Thoracic aorta (tissue), 2 donors: ENCODE measurements around the gene CDHR2. TPM values are rescaled to one million over a fixed set of nuclear protein-coding genes. Genes with fewer than 3 reads are reported as not detected.

Experiments
- ATAC-seq: fragments of 150-250 bp; one replicate; pipeline ENCODE4 v1.8.0; 2017; ENCODE audit warnings: low read depth; ENCODE audit not compliant: insufficient number of reproducible peaks, low FRiP score
- DNase-seq: peaks from one replicate; pipeline ENCODE4 v3.0.0-alpha.2; 2020; ENCODE audit warnings: low spot score
- H3K27ac ChIP-seq, 2 donors: fragments of 200-600 bp; sonication (generic); 1 replicate in 1 of 2; 2 replicates in 1 of 2; pipeline ENCODE4 v1.5.1; 2016; ENCODE audit warnings: mild to moderate bottlenecking in 2 of 2, moderate library complexity in 2 of 2
- H3K27me3 ChIP-seq: fragments of 200-600 bp; sonication (generic); replicated peaks from 2 replicates; pipeline ENCODE4 v1.6.0; 2016; ENCODE audit warnings: mild to moderate bottlenecking; ENCODE audit not compliant: insufficient read depth
- H3K36me3 ChIP-seq: fragments of 200-600 bp; sonication (generic); one replicate; pipeline ENCODE4 v1.5.1; 2016
- H3K4me1 ChIP-seq, 2 donors: fragments of 200-600 bp; sonication (generic); 1 replicate in 1 of 2; 2 replicates in 1 of 2; pipeline versions ENCODE4 v1.5.1 to v1.6.0; 2016; ENCODE audit warnings: low read depth in 2 of 2, mild to moderate bottlenecking in 1 of 2; ENCODE audit not compliant: control insufficient read depth in 1 of 2
- H3K4me3 ChIP-seq: fragments of 200-600 bp; sonication (generic); 2 replicates; pipeline ENCODE4 v1.5.1; 2016; ENCODE audit warnings: mild to moderate bottlenecking
- H3K9me3 ChIP-seq: fragments of 200-600 bp; sonication (generic); 2 replicates; pipeline ENCODE4 v1.5.1; 2016
- CTCF ChIP-seq: fragments of 200-600 bp; sonication (generic); IDR thresholded peaks from one replicate; pipeline ENCODE4 v1.5.1; 2019; ENCODE audit warnings: antibody characterized with exemption
- total RNA-seq, 2 donors: library from RNA; depleted of rRNA; stranded (reverse); fragments of >200 nt; gene quantifications; one replicate each; pipeline versions ENCODE4 v1.1.0 to v1.2.3, GENCODE V29; 2016

The CDHR2 gene
- total RNA-seq, 2 donors from 2014 or later = not detected

- ATAC-seq (no peak), DNase-seq (no peak)
- no peak overlapping the region for H3K4me3 ChIP-seq
- no peaks in the 10 kb centered on the region for H3K4me1 ChIP-seq
- H3K36me3 ChIP-seq = no peaks in the 10 kb centered on the region
- TF ChIP-seq CTCF = no peak
- no peaks in the 10 kb centered on the region for H3K27me3 ChIP-seq
- no peaks in the 10 kb centered on the region for H3K9me3 ChIP-seq
- H3K27ac ChIP-seq = no peak overlapping the region
These were observed 90.8 kb downstream of the CDHR2 start for GRCh38 chr5:176639981-176640380.

GRCh38 chr5:176640616-176641015, 91.5 kb downstream of the CDHR2 start:
- no peaks in the 10 kb centered on the region for H3K4me1 ChIP-seq

GRCh38 chr5:176642675-176643490, 93.7 kb downstream of the CDHR2 start:
- Histone ChIP-seq H3K9me3 (no peaks in the 10 kb centered on the region), H3K4me1 (peaks cover 2 to 8% of the 10 kb centered on the region in 2 donors), H3K27me3 (no peaks in the 10 kb centered on the region), H3K36me3 (no peaks in the 10 kb centered on the region), H3K4me3 (no peak overlapping the region), H3K27ac (no peak overlapping the region)
- ATAC-seq = no peak
- TF ChIP-seq CTCF = no peak
- DNase-seq = no peak

More at GRCh38 chr5:176640616-176641015, 91.5 kb downstream of the CDHR2 start:
- ATAC-seq = no peak
- Histone ChIP-seq H3K36me3 (no peaks in the 10 kb centered on the region), H3K27me3 (no peaks in the 10 kb centered on the region), H3K4me3 (no peak overlapping the region), H3K9me3 (no peaks in the 10 kb centered on the region), H3K27ac (no peak overlapping the region)
- TF ChIP-seq CTCF = no peak
- DNase-seq = no peak

GRCh38 chr5:176643491-176644219, 94.5 kb downstream of the CDHR2 start:
- DNase-seq (no peak), ATAC-seq (no peak)
- no peaks in the 10 kb centered on the region for H3K36me3 ChIP-seq

More at GRCh38 chr5:176643491-176644219, 94.5 kb downstream of the CDHR2 start:
- no peak for TF ChIP-seq CTCF
- no peaks in the 10 kb centered on the region for H3K27me3 ChIP-seq
- peaks cover 10 to 16% of the 10 kb centered on the region in 2 donors for H3K4me1 ChIP-seq
- no peaks in the 10 kb centered on the region for H3K9me3 ChIP-seq
- no peak overlapping the region for H3K27ac ChIP-seq
- no peak overlapping the region for H3K4me3 ChIP-seq
